Stimulated activated CD8-positive, alpha-beta memory T cell treated with anti-CD3 and anti-CD28 coated beads, Interleukin-2, amount 100 ng/mL, for 48 hours (primary cell): ENCODE measurements around the gene C4orf46.
"Not testable (repeated sequence)": the region's sequence is repeated elsewhere in the genome, so short reads cannot be mapped to it uniquely, and the experiment has no call there.

ENCODE experiments used
- DNase-seq, 2 donors: peaks; one replicate each; pipeline ENCODE4 v3.0.0-alpha.2; 2020; ENCODE audit warnings: low read depth in 2 of 2

The C4orf46 gene

DNA sequence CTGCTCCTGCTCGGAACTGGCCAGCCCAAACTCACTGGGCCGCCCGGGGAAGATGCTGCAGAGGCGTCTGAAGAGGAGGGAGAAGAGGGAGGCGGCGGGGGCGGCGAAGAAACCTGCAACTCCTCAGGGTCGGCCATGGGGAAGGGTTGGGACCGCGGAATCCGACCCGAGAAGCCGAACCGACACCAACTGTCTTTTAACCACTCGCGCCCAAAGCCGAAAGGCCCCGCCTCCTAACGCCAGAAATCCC is at the start of gene C4orf46:
TSS of gene C4orf46 (minus strand) at position 223 of the 250 bp plus-strand sequence. CDS start at position 137, 86 bp downstream.
- DNase-seq = no peak

DNA sequence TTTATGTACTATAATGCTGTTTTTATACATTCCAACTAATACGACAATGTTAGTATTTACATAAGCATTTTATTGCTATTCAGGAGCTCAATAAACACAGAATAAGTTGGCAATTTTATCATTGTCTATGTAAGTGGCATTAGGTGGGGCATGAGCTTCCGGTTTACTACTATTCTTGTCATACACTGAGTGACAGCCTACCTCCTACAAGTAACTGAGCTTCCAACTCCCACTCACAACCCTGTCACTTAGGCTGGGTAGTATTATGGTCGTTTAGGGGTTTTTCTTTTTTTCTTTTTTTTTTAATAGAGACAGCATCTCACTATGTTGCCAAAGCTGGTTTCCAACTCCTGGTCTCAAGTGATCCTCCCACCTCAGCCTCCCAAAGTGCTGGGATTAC is 44.1 kb upstream of the C4orf46 start:
- no peak for DNase-seq

DNA sequence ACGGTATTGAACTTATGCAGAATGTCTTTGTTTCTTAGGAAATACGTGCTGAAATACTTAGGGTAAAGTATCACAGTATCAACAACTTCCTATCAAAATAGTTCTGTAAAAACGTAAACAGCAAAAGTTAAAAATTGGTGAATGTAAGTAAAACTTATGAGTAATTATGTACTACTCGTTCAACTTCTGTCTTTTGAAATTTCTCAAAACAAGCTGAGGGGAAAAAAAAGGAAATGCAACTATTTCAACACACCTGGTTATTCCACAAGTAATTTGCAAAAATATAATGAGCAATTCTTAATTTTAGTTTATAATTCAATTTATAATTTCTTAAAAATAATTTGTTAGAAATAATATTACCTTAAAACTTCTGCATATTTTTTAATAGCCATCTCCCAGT is 43.2 kb upstream of the C4orf46 start:
- DNase-seq = no peak

DNA sequence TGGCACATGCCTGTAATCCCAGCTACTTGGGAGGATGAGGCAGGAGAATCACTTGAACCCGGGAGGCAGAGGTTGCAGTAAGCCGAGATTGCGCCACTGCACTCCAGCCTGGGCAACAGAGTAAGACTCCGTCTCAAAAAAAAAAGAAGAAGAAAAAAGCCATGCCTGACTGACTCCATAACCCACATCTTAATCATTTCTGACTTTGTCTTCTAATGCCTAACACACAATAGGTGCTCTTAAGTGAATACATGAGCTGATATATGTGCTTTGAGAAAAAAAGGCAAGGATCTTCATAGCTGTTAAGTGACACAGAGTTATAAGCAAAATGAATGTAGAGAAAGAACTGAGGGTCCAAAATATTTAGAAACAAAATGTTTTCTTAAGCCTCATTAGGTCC is 40.9 kb upstream of the C4orf46 start:
- DNase-seq = not testable (repeated sequence)

DNA sequence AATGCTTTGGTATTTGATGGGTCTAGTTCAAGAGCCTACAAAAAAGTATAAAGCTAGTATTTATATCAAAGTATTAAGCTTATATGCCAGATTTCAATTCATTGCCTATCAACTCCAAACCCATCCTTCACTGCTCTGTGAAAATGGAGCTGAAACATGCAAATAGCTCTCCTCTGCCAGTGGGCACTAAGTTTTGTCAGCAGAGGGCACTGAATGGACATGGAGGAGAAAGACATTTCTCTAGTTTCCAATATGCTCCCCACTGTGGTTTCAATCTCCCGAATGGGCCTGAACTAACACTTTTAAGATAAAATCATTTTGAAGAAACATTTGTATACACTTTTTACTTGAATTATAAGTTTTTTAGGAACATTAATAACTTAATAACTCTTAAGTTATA is 39.1 kb upstream of the C4orf46 start:
- DNase-seq = no peak

DNA sequence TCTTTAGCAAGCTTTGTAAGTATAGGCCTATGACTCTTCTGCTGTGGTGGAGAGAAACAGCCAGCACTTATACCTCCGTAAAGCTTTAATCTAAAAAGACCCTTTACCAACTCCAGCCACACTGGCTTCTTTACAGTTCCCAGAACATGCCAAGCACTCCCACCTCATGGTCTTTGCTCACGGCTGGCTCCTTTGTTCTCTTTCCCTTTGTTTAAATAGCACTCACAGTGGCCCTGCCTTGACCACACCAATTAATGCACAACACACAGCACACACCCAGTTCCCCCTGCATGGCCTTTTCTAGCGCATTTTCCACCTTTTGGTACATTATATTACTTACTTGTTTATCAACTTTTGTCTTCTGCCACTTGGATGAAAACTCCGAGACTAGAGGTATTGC is 32.6 kb upstream of the C4orf46 start:
- no peak for DNase-seq

DNA sequence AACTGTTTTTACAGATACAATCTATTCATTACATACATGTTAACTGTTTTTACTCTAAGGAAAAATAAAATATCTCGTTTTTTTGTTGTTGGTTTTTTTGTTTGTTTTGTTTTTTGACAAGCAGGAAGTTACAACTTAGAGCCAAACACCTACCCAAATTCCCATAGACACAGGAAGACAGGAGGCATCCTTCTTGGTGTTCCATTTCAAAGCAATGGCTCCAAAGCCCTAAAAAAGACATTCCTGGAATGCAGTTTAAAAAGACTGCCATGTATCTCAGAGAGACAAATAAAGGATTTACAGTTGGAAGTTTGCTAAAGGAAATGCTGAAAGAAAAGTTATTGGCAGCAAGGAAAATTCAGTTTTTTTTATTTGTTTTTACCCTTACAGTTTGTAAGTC is 17.1 kb upstream of the C4orf46 start:
- DNase-seq = no peak

DNA sequence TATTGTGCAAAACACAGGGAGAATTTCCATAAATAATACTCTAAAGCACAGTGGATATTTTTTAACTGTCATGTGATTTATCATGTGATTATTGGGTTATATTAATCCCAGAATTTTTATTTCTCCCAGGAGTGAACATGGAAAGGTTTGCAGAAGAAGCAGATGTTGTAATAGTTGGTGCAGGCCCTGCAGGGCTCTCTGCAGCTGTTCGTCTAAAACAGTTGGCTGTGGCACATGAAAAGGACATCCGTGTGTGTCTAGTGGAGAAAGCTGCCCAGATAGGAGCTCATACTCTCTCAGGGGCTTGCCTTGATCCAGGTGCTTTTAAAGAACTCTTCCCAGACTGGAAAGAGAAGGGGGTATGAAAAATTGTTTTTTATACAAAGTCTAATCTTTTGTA is 10.4 kb upstream of the C4orf46 start:
- DNase-seq = no peak

DNA sequence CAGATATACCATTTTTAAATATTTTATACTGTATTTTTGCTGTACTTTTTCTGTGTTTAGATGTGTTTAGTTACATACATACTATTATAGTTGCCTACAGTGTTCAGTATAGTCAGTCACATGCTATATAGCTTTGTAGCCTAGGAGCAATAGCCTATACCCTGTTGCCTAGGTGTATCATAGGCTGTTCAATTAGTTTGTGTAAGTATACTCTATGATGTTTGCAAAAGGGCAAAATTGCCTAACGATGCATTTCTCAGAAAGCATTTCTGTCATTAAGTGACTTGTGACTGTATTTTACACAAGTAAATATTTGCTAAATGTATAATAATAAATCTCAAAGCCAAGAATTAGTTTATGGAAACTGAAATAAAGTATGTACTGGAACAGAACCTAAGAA is 9.9 kb upstream of the C4orf46 start:
- no peak for DNase-seq

DNA sequence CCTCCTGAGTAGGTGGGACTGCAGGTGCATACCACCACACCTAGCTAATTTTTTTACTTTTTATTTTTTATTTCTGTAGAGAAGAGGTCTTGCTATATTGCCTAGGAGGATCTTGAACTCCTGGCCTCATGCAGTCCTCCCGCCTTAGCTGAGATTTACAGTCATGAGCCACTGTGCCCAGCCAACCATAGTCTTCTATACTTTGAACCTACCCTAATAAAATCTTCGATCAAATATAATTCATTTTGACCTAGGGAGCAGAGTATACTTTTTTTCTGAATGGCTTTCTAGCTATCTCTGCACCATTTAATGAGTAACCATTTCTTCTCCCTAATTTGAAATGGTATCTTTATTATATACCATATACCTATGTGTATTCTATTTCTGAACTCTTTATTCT is 7.1 kb upstream of the C4orf46 start:
- no peak for DNase-seq

DNA sequence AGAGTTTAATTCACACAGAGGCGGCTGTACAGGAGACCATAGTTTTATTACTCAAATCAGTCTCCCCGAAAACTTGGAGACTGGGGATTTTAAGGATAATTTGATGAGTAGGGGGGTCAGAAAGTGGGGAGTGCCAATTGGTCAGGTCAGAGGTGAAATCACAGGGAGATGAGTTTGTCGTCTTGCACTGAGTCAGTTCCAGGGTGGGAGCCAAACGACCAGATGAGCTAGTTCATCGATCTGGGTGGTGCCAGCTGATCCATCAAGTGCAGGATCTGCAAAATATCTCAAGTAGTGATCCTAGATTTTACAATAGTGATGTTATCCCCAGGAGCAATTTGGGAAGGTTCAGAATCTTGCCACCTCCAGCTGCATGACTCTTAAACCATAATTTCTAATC is 4.4 kb upstream of the C4orf46 start:
- DNase-seq = no peak

DNA sequence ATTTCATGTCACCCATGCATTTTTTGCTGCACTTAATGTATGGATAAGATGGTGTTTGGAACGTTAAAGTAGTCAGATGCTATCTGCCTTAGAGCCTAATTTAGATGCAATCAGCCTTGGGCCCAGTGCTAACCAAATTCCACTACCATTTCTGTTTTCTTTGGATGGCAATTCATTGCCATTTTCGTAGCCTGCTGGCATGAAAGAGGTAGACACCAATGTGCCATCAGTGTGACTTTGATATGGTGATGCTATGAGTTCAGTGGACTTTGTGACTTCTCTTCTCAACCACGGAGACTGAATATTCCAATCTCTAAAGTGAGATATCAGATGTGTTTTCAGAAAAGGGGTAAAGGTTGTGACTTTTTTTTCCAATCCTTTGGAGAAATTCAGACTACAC is 1.9 kb upstream of the C4orf46 start:
- no peak for DNase-seq

DNA sequence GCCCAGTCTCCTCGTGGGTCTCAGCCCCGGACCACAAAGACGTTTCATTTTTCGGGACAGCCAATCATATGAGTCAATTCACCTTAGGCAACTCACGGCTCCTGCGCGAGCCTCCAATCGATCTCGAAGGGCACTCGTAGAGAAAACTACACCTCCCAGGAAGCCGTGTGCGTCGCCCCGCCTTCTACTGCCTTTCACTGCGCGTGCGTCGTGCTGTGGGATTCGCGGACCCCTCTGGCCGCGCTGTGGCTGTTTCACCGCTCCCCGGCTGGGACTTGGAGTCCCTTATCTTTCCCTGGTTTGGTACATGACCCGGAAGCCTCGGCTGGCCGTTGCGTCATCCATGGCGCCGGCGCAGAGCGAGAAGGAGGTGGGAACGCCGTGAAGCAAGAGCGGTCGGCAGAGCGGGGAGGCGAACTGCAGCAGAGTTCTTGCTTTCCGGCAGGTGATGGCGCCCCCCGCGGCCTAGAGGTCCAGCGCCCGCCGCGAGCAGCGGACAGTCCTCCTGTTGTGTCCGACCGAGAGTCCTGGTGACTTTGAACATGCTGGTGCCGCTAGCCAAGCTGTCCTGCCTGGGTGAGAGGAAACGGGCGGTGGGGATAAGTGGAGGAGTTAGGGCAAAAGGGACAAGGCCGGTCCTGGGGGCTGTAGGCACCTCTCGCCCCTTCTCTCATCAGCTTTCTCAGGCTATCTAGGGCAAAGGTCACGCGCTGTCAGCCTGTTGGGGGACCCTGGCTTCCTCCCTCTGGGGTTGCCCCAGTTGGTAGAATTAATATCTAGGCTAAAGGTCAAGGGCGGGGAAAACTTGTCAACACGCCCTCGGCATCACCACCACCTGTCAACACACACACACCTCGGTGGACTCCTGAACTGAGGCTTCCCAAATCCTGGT is 474 bp upstream of the C4orf46 start, which contains the start of gene ETFDH:
TSS of gene ETFDH (plus strand) at position 382 of the 892 bp plus-strand sequence. CDS start at position 543, 161 bp downstream.
- DNase-seq = peak; percentile 94 to 96

DNA sequence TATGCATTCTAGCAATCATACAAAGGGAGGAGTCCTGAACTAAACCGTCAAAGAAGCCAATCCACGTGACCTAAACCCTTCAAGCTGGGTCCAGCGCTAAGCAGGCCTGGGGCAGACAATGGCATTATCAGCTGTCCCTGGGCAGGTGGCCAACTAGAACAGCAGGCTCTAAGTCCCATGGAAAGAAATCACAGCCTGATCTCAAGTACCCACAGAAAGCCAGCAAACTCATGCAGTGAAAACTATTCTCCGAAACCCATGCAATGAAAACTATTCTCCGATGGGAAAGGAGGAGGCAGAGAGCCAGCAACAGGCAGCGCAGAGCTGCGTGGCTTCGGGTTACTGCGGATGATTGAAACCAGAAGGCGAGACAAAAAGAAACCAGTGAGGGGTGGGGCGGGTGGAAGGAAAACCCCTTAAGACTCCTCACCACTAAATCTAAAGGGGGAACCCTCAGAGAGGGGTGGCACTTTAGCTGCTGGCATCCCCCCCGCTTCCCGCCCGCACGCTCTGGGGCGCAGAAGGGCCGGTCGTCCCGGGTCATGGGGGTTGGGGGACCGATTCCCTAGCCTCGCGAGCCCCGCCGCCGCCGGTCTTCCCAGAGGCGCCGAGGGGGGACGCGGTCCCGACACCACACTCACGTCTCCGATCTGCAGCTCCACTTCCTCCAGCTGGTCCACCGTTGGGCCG is 567 bp downstream of the C4orf46 start:
- peak; percentile 43 to 53 for DNase-seq

DNA sequence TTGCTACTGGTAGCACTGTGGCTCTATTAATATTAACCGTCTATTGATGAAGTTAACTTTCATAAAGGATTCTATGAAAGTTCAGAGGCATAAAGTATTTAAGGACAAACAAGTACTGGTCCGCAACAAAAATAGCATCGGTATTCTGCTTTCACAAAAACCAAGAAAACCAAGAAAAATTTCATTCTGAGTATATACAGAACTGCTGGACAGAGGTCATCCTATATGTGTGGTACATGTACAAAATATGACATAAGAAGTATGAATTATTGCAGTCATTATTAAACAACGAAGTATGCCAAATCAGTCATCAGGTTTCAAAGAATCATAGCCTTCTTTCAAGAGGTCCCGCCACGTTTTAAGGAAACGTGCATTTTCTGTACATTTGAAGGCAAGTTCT is 2.4 kb downstream of the C4orf46 start:
- no peak for DNase-seq

DNA sequence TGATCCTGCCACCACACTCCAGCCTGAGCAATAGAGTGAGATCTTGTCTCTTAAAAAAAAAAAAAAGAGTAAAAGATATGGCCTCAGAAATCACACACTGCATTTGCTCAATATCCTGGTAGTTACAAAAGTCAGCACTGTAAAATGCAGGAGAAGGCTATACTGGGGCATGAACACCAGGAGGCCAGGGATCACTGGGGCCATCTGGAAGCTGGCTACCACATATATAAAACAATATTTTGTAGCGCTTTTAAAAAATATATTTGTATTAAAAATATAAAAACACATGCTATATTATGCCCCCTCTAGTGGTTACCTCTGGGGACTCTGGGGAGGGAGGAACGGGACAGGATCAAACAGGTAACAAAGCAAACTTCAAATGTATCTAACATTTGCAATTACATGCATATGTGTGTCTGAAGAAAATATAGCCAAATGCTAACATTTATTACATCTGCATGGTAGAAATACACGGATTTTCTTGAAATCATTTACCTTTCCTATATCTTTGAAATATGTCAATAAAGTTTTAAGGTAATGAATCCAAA is 4.0 kb downstream of the C4orf46 start:
- DNase-seq = no peak

DNA sequence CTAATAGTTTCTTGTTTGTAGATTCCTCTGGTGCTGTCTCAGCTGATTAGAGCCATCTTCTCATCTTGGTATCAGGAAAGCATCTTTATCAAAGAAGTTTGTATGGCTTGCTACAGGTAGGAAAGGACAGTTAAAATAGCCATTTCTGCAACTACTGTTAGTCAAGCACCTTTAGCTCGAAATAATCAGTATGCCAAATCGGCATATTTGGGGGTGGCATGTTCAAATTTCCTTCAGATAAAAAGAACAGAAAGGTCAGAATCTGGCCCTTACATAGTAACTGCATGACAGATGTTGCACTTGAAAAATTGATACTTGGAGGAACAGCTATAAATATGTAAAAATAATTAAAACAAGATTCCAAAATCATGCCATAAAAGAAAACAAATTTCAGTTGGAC is 4.8 kb downstream of the C4orf46 start:
- no peak for DNase-seq

DNA sequence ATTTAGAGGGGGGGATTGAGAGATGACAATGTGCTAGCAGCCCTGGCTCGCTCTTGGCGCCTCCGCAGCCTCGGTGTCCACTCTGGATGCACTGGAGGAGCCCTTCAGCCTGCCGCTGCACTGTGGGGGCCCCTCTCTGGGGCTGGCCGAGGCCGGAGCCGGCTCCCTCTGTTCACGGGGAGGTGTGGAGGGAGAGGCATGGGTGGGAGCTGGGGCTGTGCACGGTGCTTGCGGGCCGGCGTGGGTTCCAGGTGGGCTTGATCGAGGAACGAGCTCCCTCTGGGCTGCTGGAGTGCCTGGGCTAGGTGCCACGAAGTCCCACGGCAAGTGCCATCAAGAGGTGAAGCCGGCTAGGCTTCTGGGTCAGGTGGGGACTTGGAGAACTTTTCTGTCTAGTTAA is 6.9 kb downstream of the C4orf46 start:
- no peak for DNase-seq

DNA sequence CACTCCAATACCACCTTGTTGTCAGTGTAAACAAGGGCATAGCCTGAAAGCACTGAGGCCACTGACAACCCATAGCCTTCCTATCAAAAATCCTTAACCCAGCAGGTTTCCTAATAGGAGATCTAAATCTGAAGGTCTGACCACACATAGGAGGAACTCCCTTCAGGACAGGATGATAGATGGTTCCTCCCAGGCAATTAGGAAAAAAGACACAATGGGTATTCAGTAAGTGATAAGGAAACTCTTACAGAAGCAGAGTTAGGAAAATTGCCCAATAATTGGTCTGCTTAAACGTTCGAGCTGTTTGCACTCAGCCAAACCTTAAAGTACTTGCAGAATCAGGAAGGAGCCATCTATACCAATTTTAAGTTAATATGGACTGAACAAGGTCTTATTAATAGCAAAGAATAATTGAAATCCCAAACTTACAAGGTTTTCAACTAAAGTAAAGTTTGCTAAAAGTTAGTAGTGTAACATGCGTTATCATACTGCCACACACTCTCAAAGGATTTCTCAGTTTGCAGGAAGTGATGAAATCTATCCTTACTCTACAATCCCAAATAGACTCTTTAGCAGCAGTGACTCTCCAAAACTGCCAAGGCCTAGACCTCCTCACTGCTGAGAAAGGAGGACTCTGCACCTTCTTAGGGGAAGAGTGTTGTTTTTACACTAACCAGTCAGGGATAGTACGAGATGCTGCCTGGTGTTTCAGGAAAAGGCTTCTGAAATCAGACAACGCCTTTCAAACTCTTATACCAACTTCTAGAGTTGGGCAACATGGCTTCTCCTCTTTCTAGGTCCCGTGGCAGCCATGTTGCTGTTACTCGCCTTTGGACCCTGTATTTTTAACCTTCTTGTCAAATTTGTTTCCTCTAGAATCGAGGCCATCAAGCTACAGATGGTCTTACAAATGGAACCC is 7.7 kb downstream of the C4orf46 start:
- DNase-seq = not testable (repeated sequence)

DNA sequence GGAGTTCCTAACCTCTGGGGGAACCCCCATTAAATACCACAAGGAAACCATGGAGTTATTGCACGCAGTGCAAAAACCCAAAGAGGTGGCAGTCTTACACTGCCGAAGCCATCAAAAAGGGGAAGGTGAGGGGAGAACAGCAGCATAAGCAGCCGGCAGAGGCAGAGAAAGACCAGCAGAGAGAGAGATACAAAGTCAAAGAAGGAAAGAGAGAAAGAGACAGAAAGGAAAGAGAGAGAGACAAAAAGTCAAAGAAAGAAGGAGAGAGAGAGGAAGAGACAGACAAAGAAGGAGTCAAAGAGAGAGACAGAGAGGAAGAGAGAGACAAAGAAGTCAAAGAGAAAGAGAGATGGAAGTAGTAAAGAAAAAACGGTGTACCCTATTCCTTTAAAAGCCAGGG is 8.4 kb downstream of the C4orf46 start:
- DNase-seq = not testable (repeated sequence)

DNA sequence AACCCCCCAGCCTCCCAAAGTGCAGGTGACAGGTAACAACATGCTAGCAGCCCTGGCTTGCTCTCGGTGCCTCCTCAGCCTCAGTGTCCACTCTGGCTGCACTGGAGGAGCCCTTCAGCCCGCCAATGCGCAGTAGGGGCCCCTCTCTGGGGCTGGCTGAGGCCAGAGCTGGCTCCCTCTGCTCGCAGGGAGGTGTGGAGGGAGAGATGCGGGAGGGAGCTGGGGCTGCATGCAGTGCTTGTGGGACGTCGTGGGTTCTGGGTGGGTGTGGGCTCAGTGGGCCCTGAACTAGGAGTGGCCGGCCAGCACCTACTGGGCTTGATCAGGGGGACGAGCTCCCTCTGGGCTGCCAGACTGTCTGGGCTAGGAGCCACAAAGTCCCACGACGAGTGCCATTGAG is 14.4 kb downstream of the C4orf46 start:
- no peak for DNase-seq

DNA sequence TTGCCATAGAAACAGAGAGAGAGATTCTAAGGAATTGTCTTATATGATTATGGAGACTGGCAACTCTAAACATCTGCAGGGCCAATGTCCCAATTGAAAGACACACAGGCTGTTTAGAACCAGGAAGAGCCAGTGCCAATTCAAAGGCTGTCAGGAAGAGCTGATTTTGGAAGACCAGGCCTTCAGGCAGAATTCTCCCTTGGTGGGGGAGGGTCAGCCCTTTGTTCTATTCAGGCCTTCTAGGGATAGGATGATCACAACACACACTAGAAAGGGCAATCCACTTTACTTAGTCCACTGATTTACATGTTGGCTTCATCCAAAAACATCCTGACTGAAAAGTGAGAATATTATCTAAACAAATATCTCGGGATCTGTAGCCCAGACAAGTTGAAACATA is 15.2 kb downstream of the C4orf46 start:
- no peak for DNase-seq
